ENCODE data around the gene SLC39A8. TPM values are rescaled to one million over a fixed set of nuclear protein-coding genes. Genes with fewer than 3 reads are reported as not detected.
"Not testable (repeated sequence)": the region's sequence is repeated elsewhere in the genome, so short reads cannot be mapped to it uniquely, and the experiment has no call there.

The SLC39A8 gene
- total RNA-seq, 1 donor from 2014 or later, result 136 TPM

DNA sequence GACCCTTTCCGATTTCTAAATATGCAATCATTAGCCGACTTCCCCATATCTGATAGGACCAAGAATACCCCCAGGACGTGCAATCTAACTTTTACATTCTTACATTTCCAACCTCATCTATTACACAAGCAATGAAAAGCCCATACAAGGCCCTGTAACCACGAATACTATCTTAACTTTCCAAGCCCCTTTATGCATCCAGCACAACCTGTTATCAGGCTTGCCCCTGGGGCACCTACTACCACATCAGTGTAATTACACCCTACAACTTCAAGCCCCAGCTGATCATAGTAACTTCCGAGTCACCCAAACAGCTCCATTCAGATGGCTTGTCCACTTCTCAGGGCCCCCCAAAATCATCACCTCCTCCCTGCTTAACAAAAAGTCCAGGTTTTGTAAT, 102.0 kb downstream of the SLC39A8 start:
- H3K27ac Mint-ChIP-seq; H3K27me3 Mint-ChIP-seq (ENCODE audit: low read depth); DNase-seq (ENCODE audit: low spot score); H3K36me3 Mint-ChIP-seq (ENCODE audit: low read depth); H3K4me1 Mint-ChIP-seq (ENCODE audit: low read depth); intact Hi-C loops (cut with micrococcal nuclease); H3K4me3 Mint-ChIP-seq (ENCODE audit: low read depth); H3K9me3 Mint-ChIP-seq: not testable (repeated sequence)

DNA sequence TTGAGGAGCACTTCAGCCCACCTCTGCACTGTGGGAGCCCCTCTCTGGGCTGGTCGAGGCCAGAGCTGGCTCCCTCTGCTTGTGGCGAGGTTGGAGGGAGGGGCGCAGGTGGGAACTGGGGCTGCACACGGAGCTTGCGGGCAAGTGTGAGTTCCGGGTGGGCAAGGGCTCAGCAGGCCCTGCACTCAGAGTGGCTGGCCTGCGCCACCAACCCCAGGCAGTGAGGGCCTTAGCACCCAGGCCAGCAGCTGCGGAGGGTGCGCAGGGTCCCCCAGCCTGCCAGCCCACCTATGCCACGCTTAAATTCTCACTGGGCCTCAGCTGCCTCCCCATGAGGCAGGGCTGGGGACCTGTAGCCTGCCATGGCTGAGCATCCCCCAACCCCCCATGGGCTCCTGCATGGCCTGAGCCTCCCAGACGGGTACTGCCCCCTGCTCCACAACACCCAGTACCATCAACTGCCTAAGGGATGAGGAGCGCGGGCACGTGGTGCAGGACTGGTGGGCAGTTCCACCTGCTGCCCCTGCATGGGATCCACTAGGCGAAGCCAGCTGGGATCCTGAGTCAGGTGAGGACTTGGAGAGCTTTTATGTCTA, 110.9 kb downstream of the SLC39A8 start:
- no peaks in the 10 kb centered on the region for H3K36me3 Mint-ChIP-seq (ENCODE audit: low read depth)
- H3K4me1 Mint-ChIP-seq (ENCODE audit: low read depth), result no peaks in the 10 kb centered on the region
- no peak for DNase-seq (ENCODE audit: low spot score)
- no peaks in the 10 kb centered on the region for H3K9me3 Mint-ChIP-seq
- intact Hi-C loops (cut with micrococcal nuclease), result no loop called here
- H3K27ac Mint-ChIP-seq, result no peak overlapping the region
- peaks cover 2% of the 10 kb centered on the region for H3K27me3 Mint-ChIP-seq (ENCODE audit: low read depth)
- no peak overlapping the region for H3K4me3 Mint-ChIP-seq (ENCODE audit: low read depth)

DNA sequence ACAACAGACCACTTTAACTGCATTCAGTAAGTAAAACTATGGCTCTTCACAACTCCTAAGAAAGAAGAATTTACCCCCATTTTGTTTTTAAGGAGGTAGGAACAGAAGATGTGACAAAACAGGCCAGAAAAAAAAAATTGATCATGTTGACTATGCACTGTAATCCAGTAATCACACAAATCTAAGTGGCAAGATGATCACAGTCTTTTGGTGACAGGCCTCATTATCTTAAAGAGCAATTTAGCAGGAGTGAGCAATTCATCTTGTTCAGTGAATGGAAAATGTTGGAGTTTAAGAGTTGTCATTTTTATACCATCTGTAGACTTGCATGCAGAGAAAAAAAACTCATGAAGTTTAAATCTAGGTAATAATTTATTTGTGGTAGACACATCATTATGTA, 115.1 kb downstream of the SLC39A8 start:
- Mint-ChIP-seq H3K9me3 (peaks cover 10% of the 10 kb centered on the region), H3K4me3 (ENCODE audit: low read depth) (no peak overlapping the region), H3K36me3 (ENCODE audit: low read depth) (no peaks in the 10 kb centered on the region), H3K4me1 (ENCODE audit: low read depth) (no peaks in the 10 kb centered on the region), H3K27me3 (ENCODE audit: low read depth) (peaks cover 2% of the 10 kb centered on the region), H3K27ac (no peak overlapping the region)
- DNase-seq (ENCODE audit: low spot score), result no peak
- intact Hi-C loops (cut with micrococcal nuclease), result no loop called here

DNA sequence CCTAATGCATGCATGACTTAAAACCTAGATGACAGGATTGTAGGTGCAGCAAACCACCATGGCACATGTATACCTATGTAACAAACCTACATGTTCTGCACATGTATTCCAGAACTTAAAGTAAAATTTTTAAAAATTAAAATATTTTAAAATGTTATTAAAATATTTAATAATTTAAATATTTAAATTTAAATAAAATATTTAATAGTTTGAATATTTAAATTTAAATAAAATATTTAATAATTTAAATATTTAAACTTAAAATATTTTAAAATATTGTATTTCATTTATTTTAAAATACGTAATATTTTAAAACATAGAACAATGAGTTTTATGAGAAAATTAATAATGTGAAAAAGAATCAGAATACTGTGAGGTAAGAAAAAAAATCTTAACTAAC, 117.9 kb downstream of the SLC39A8 start:
- Mint-ChIP-seq H3K4me1 (ENCODE audit: low read depth) (no peaks in the 10 kb centered on the region), H3K36me3 (ENCODE audit: low read depth) (no peaks in the 10 kb centered on the region), H3K4me3 (ENCODE audit: low read depth) (no peak overlapping the region), H3K27ac (no peak overlapping the region), H3K27me3 (ENCODE audit: low read depth) (peaks cover 2% of the 10 kb centered on the region), H3K9me3 (peaks cover 10% of the 10 kb centered on the region)
- intact Hi-C loops (cut with micrococcal nuclease), result no loop called here
- no peak for DNase-seq (ENCODE audit: low spot score)

DNA sequence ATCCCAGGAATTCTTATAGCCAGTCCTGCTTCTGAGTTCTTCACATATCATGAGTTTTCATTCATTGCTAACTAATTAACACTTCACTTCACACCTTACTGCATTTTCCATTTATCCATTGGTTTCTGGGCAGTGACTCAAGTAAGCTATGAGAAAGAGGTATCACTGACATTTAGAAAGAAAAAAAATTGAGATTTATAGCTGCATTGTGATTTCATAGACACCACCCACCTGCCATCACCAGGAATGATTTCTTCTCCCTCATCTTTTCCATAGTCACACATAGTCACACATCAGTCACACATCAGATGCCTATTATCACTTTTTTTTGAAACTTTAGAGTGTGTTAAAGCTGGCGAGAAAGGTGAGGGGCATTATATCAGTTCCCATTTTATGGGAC, 121.8 kb downstream of the SLC39A8 start:
- Mint-ChIP-seq H3K36me3 (ENCODE audit: low read depth) (no peaks in the 10 kb centered on the region), H3K27me3 (ENCODE audit: low read depth) (no peaks in the 10 kb centered on the region), H3K9me3 (peaks cover 10% of the 10 kb centered on the region), H3K4me3 (ENCODE audit: low read depth) (no peak overlapping the region), H3K4me1 (ENCODE audit: low read depth) (no peaks in the 10 kb centered on the region), H3K27ac (no peak overlapping the region)
- intact Hi-C loops (cut with micrococcal nuclease), result no loop called here
- no peak for DNase-seq (ENCODE audit: low spot score)

DNA sequence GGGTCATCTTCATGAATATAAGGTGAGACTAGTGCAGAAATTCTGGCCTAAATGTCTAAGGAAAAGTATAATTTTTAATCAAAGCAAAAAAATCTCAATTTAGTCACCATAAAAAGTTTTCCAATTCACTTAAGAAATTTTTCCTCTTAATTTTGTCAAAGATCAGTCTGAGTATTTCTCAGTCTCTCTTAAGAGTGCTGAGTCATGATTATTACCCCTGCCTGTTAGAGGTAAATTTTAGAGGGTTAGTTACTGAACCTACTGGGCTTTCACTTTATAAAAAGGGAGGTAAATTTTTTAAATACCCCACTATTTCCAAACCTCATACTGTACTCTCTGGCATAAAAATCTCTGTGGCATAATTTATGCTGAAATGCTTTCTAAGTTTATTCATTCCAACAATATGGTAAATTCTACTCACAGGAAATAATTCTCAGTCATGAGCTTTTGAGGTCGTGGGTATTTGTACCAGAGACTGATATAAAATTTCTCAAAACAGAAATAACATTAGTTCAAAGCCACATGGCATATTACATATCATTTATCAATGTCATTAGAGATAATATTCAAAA, 122.4 kb downstream of the SLC39A8 start:
- no peak for DNase-seq (ENCODE audit: low spot score)
- no peak overlapping the region for H3K4me3 Mint-ChIP-seq (ENCODE audit: low read depth)
- H3K27ac Mint-ChIP-seq, result no peak overlapping the region
- H3K9me3 Mint-ChIP-seq, result peaks cover 9% of the 10 kb centered on the region
- H3K27me3 Mint-ChIP-seq (ENCODE audit: low read depth), result no peaks in the 10 kb centered on the region
- intact Hi-C loops (cut with micrococcal nuclease), result no loop called here
- no peaks in the 10 kb centered on the region for H3K4me1 Mint-ChIP-seq (ENCODE audit: low read depth)
- no peaks in the 10 kb centered on the region for H3K36me3 Mint-ChIP-seq (ENCODE audit: low read depth)

DNA sequence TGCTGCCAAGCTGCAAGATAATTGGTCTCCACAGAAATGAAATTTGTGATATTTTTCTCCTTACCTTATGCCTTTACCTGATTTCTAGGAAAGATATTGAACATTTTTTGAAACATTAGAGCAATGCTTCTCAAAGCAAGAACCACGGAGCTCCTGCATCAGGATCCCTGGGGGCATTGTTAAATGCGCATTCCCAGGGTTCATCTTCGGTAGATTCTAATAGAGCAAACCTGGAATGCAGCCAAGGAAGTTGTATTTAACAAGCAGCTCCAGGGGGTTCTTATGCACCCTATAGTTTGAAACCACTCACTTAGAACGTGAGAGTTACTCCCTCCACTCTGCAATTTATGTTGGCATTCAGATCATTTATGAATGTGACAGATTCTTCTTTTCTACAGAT, 126.2 kb downstream of the SLC39A8 start:
- H3K27me3 Mint-ChIP-seq (ENCODE audit: low read depth), result peaks cover 8% of the 10 kb centered on the region
- H3K9me3 Mint-ChIP-seq, result no peaks in the 10 kb centered on the region
- H3K4me1 Mint-ChIP-seq (ENCODE audit: low read depth), result no peaks in the 10 kb centered on the region
- DNase-seq (ENCODE audit: low spot score), result no peak
- intact Hi-C loops (cut with micrococcal nuclease), result no loop called here
- H3K36me3 Mint-ChIP-seq (ENCODE audit: low read depth), result no peaks in the 10 kb centered on the region
- no peak overlapping the region for H3K4me3 Mint-ChIP-seq (ENCODE audit: low read depth)
- H3K27ac Mint-ChIP-seq, result no peak overlapping the region

DNA sequence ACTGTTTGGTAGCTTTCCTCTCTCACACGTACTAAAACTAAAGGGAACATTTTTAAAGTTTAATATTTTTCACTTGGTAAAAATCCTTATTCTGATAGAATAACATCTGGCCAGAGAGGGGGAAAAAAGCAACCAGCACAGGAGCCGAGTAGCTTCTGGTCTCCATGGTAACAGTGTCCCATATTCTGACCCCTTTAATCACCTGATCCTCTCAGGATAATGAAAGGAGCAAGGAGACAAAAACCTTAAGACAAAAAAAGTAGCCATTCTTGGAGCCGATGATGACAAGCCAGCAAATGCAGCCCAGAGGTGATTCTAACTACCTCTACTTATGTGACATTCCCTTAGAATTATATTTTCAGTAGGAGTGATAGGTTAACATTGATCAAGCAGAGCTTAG, 126.6 kb downstream of the SLC39A8 start:
- no peak for DNase-seq (ENCODE audit: low spot score)
- intact Hi-C loops (cut with micrococcal nuclease), result no loop called here
- H3K27ac Mint-ChIP-seq, result no peak overlapping the region
- no peaks in the 10 kb centered on the region for H3K4me1 Mint-ChIP-seq (ENCODE audit: low read depth)
- no peaks in the 10 kb centered on the region for H3K36me3 Mint-ChIP-seq (ENCODE audit: low read depth)
- no peaks in the 10 kb centered on the region for H3K9me3 Mint-ChIP-seq
- H3K27me3 Mint-ChIP-seq (ENCODE audit: low read depth), result peaks cover 8% of the 10 kb centered on the region
- H3K4me3 Mint-ChIP-seq (ENCODE audit: low read depth), result no peak overlapping the region

DNA sequence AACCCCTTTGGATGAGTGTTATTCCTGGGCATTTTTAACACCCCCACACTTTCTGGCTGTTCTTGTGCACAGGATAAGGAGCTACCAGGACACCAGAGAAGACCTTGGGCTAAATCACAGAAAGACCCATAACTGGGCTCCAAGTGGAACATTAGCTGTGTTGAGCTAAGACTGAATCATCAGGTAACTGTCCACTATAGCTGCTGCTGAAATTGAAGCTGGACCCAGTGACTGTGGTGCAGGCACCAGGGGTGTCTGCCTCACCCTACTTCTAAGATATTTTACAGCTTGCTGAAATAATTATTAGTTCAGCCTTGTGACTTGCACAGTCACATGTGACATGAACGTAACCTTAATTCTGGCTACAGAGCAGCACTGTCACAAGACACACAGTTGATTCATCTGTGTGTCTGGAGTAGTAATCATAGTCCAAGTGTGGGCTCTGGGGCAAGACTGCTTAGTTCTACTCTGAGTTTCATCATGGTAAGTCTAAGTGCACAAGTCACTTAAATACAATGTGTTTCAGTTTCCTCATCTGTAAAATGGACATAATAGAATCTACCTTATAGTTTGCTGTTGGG, 127.4 kb downstream of the SLC39A8 start:
- no peaks in the 10 kb centered on the region for H3K4me1 Mint-ChIP-seq (ENCODE audit: low read depth)
- no peak overlapping the region for H3K27ac Mint-ChIP-seq
- H3K4me3 Mint-ChIP-seq (ENCODE audit: low read depth), result no peak overlapping the region
- DNase-seq (ENCODE audit: low spot score), result no peak
- H3K36me3 Mint-ChIP-seq (ENCODE audit: low read depth), result no peaks in the 10 kb centered on the region
- no peaks in the 10 kb centered on the region for H3K9me3 Mint-ChIP-seq
- peaks cover 8% of the 10 kb centered on the region for H3K27me3 Mint-ChIP-seq (ENCODE audit: low read depth)
- intact Hi-C loops (cut with micrococcal nuclease), result no loop called here

DNA sequence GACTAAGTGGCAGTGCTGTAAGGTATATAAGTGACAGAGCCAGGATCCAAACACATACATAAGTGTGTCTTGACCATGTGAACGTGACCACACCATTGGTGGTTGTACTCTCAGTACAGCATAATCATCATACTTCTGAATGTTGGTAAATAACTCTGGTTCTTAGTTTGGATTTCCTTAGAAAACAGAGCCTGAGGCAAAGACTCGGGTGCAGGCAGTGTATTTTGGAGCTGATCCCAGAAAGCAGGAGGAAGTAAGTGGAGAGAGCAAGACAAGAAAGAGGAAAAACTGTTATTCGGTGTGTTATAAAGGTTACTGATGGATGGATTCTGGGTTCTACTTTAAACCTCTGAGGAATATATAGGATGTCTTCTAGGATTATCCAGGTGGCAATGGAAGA, 127.9 kb downstream of the SLC39A8 start:
- H3K4me1 Mint-ChIP-seq (ENCODE audit: low read depth), result no peaks in the 10 kb centered on the region
- intact Hi-C loops (cut with micrococcal nuclease), result no loop called here
- H3K36me3 Mint-ChIP-seq (ENCODE audit: low read depth), result no peaks in the 10 kb centered on the region
- H3K27ac Mint-ChIP-seq, result no peak overlapping the region
- H3K27me3 Mint-ChIP-seq (ENCODE audit: low read depth), result peaks cover 8% of the 10 kb centered on the region
- H3K9me3 Mint-ChIP-seq, result no peaks in the 10 kb centered on the region
- DNase-seq (ENCODE audit: low spot score), result no peak
- no peak overlapping the region for H3K4me3 Mint-ChIP-seq (ENCODE audit: low read depth)

DNA sequence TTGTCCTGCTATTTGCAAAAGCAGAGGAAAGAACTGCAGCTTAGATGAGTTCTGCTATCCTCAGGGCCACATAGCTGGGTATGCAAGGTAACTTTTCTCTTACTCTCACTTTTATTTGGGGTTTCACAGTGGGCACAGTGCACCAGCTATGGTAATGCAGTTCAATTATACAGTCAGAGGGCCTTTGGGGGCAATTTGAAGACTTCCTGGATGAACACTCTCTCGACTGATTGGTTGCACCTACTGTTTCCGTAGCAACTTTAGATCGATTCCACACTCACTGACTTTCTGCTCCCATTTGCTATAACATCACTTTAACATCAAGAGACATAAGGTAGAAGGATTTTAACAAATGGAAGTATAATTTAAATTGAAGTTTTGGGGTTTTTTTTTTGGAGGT, 128.6 kb downstream of the SLC39A8 start:
- Mint-ChIP-seq H3K4me1 (ENCODE audit: low read depth) (no peaks in the 10 kb centered on the region), H3K27ac (no peak overlapping the region), H3K27me3 (ENCODE audit: low read depth) (peaks cover 8% of the 10 kb centered on the region), H3K36me3 (ENCODE audit: low read depth) (no peaks in the 10 kb centered on the region), H3K4me3 (ENCODE audit: low read depth) (no peak overlapping the region), H3K9me3 (no peaks in the 10 kb centered on the region)
- intact Hi-C loops (cut with micrococcal nuclease), result no loop called here
- no peak for DNase-seq (ENCODE audit: low spot score)

DNA sequence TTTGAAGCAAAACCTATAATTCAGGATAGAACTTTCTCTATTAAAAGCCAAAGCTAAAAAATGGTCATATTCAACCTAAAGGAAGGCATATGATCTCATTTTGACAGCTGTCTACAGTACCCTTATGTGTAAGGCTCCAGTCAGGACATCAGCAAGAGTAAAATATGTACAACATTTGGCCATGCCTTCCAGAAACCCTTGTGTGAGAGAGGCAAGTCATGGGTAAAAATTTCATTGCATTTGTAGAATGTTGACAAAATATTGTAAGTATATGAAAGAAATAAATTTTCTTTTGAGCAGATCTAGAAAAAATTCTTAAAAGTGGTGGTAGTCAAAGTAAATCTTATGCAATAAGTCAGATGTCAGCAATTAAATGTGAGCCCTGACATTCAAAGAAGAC, 132.3 kb downstream of the SLC39A8 start:
- intact Hi-C loops (cut with micrococcal nuclease), result no loop called here
- Mint-ChIP-seq H3K27ac (no peak overlapping the region), H3K4me3 (ENCODE audit: low read depth) (no peak overlapping the region), H3K4me1 (ENCODE audit: low read depth) (no peaks in the 10 kb centered on the region), H3K9me3 (no peaks in the 10 kb centered on the region), H3K36me3 (ENCODE audit: low read depth) (no peaks in the 10 kb centered on the region), H3K27me3 (ENCODE audit: low read depth) (peaks cover 8% of the 10 kb centered on the region)
- DNase-seq (ENCODE audit: low spot score), result no peak

Measured in activated T-helper 2 cell treated with anti-CD3 and anti-CD28 coated beads, Interferon-gamma antibody, Interleukin-2, Interleukin-4, amounts not matched to agents 10 μg/mL and 5 μg/mL and 100 μg/mL, durations not matched to agents 14 hours and 24 hours and 36 hours (primary cell).